Measurements from ENCODE around the gene KRT73.

Gene KRT73

DNA sequence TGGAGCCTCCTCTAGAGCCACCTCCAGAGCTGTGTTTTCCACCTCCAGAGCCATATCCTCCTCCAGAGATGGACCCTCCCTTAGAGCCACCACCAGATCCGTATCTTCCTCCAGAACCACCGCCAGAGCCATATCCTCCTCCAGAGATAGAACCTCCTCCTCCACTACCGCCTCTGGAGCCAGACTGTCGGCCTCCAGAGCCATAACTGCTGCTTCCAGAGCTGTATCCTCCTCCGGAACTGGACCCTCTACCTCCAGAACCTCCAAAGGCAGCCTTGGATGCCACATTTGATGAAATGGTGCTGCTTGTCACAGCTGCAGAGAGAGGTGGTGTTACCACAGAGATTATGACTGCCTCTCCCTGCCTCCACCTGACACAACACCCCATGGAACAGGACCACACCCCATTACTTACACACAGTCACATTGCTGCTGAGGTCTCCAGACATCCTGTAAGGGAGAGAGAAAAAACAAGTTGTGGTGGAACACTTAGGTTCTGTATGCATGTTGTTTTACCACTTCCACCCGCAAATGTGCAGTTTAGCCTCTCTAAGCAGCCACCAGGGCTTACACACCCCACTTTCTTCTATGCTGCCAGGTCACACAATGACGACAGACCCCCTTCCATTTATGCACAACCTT lies 26.9 kb upstream of the KRT73 start:
- H3K27ac ChIP-seq (ENCODE audit: low read length) = no peak overlapping the region
- H3K4me1 ChIP-seq (ENCODE audit: control insufficient read depth, low read depth, low read length) = no peaks in the 10 kb centered on the region
- H3K9ac ChIP-seq (ENCODE audit: low read length) = no peak overlapping the region
- H3K36me3 ChIP-seq (ENCODE audit: control insufficient read depth, low read depth, low read length) = no peaks in the 10 kb centered on the region
- H3K4me3 ChIP-seq (ENCODE audit: low read length) = no peak overlapping the region
- no peaks in the 10 kb centered on the region for H3K9me3 ChIP-seq (ENCODE audit: control insufficient read depth, low read depth, low read length)
- H3K27me3 ChIP-seq (ENCODE audit: control insufficient read depth, insufficient read depth, low read length) = no peaks in the 10 kb centered on the region

DNA sequence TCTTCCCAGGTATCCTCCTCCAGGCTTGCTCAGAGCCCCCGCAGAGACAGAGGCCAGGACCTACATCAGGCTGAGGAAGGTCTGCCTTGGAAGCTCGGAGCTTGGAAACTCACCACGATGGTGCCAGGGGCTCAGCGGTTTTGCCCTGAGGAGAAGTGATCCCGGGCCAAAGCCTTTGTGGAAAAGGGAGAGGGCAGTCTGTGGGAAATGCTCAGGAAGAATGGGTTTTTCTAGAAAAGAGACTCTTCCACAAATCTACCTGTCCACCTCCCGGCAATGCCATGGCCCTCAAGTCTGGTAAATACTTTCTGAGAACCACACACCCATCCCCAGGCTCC lies 25.7 kb upstream of the KRT73 start:
- no peak overlapping the region for H3K4me3 ChIP-seq (ENCODE audit: low read length)
- no peaks in the 10 kb centered on the region for H3K9me3 ChIP-seq (ENCODE audit: control insufficient read depth, low read depth, low read length)
- H3K27ac ChIP-seq (ENCODE audit: low read length) = no peak overlapping the region
- H3K36me3 ChIP-seq (ENCODE audit: control insufficient read depth, low read depth, low read length) = no peaks in the 10 kb centered on the region
- H3K27me3 ChIP-seq (ENCODE audit: control insufficient read depth, insufficient read depth, low read length) = no peaks in the 10 kb centered on the region
- no peaks in the 10 kb centered on the region for H3K4me1 ChIP-seq (ENCODE audit: control insufficient read depth, low read depth, low read length)
- no peak overlapping the region for H3K9ac ChIP-seq (ENCODE audit: low read length)

DNA sequence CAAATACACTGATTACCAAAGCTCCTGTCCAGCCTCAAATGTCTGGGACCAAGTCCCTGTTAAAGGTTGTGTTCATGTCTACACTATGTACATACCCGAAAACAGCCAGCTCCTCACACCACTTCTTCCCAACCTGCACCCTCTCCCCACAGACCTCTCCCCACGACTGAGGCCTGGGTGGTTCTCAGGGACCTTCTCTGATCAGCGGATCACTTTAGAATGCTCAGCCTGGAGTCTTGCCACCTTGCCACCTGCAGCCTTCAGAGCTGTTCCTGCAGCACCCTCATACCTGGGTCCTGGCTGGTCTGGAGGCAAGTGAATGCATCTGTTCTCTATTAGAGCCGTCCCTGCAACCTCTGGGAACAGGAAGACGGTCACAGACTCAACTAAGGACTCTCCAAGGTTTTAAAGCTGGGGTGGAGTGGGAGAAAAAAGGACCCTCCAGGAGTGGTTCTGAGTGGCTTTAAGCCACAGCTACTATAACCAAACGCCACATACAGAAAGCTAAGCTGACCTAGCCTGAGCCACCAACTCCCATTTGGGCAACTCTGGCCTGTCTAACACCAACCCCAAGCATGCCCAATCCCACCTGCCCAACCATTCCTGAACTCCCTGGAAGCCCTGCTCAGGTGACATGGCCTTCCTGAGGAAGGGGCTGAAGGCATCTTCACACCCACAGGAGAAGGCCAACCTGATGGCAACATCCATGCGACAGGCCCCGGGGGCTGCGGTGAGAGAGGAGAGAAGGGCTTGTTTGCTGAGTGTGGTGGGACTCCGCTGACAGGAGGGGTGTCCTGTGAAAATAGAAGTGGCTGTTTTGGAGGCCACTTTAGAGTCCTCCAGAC lies 25.1 kb upstream of the KRT73 start:
- Histone ChIP-seq H3K36me3 (ENCODE audit: control insufficient read depth, low read depth, low read length) (no peaks in the 10 kb centered on the region), H3K9me3 (ENCODE audit: control insufficient read depth, low read depth, low read length) (no peaks in the 10 kb centered on the region), H3K4me3 (ENCODE audit: low read length) (no peak overlapping the region), H3K27ac (ENCODE audit: low read length) (no peak overlapping the region), H3K27me3 (ENCODE audit: control insufficient read depth, insufficient read depth, low read length) (no peaks in the 10 kb centered on the region), H3K9ac (ENCODE audit: low read length) (no peak overlapping the region), H3K4me1 (ENCODE audit: control insufficient read depth, low read depth, low read length) (no peaks in the 10 kb centered on the region)

DNA sequence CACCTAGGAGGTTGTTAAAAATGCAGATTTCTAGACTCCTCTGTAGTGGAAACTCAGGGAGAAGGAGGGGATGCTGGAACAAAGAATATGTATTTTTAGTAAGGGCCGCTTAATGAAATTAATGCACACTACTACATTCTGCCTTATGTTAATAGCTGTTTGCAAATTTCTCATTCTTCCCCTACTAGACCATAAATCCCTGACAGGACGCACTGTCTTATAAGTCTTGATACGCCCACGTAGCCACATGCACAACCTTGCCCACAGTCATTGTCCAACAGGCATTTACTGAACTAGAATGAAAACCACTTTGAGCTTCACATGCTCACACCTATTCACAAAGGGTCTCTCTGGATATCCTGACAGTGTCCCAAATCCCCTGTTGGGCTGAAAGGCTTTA lies 23.1 kb upstream of the KRT73 start:
- no peaks in the 10 kb centered on the region for H3K27me3 ChIP-seq (ENCODE audit: control insufficient read depth, insufficient read depth, low read length)

DNA sequence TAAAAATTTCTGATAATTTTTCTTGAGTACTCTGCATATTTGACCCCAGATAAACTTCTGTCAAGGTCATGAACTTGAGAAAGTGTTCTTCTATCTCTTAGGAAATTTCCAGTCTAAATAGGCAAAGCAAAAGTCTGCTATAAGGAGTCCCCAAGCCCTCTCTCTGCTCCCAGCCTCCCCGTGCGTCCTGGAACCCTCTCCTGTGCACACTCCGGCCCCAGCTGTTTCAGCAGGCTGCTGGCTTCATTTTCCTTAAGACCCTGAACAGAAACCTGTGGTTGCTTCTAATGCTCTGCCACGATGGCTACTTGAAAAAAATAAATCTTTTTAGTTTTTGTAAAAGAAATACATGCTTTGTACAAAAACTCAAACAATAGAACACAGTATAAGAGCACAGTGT lies 18.9 kb upstream of the KRT73 start:
- H3K36me3 ChIP-seq (ENCODE audit: control insufficient read depth, low read depth, low read length) = no peaks in the 10 kb centered on the region
- H3K4me1 ChIP-seq (ENCODE audit: control insufficient read depth, low read depth, low read length) = no peaks in the 10 kb centered on the region
- no peak overlapping the region for H3K9ac ChIP-seq (ENCODE audit: low read length)
- no peaks in the 10 kb centered on the region for H3K9me3 ChIP-seq (ENCODE audit: control insufficient read depth, low read depth, low read length)
- H3K27ac ChIP-seq (ENCODE audit: low read length) = no peak overlapping the region
- no peak overlapping the region for H3K4me3 ChIP-seq (ENCODE audit: low read length)
- no peaks in the 10 kb centered on the region for H3K27me3 ChIP-seq (ENCODE audit: control insufficient read depth, insufficient read depth, low read length)

More for the DNA sequence above, 23.1 kb upstream of the KRT73 start:
- Histone ChIP-seq H3K4me3 (ENCODE audit: low read length) (no peak overlapping the region), H3K36me3 (ENCODE audit: control insufficient read depth, low read depth, low read length) (no peaks in the 10 kb centered on the region), H3K27ac (ENCODE audit: low read length) (no peak overlapping the region), H3K9ac (ENCODE audit: low read length) (no peak overlapping the region), H3K9me3 (ENCODE audit: control insufficient read depth, low read depth, low read length) (no peaks in the 10 kb centered on the region), H3K4me1 (ENCODE audit: control insufficient read depth, low read depth, low read length) (no peaks in the 10 kb centered on the region)

DNA sequence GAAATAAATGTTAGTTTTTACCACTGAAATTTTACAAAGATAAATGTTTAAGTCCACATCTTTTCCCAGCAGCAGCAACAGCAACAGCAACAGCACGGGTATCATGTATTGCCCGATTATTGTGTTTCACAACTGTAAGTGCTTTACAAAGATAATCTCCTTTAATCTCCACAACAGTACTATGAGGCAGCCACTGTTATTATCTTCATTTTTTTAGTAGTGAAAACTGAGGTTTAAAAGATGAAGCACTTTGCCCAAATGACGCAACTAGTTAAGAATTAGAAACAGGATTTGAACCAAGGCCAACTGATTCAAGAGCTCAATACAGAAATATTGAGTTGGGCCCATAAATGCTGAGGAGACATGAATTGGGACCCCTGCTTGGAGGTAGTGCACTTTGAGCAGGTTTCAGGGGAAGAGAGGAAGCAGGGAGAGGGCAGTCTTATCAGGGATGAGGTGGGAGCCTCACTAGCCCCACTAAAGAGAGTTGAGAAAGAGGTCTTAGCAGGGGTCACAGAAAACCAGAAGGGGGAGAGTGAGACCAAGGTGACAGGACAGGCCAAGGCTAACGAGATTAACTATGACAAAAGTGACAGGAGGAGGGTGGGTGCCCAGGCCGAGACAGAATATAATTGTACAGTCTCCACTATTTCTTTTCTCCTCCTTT lies 18.4 kb upstream of the KRT73 start:
- Histone ChIP-seq H3K36me3 (ENCODE audit: control insufficient read depth, low read depth, low read length) (no peaks in the 10 kb centered on the region), H3K4me1 (ENCODE audit: control insufficient read depth, low read depth, low read length) (no peaks in the 10 kb centered on the region), H3K27me3 (ENCODE audit: control insufficient read depth, insufficient read depth, low read length) (no peaks in the 10 kb centered on the region), H3K27ac (ENCODE audit: low read length) (no peak overlapping the region), H3K9ac (ENCODE audit: low read length) (no peak overlapping the region), H3K9me3 (ENCODE audit: control insufficient read depth, low read depth, low read length) (no peaks in the 10 kb centered on the region), H3K4me3 (ENCODE audit: low read length) (no peak overlapping the region)

DNA sequence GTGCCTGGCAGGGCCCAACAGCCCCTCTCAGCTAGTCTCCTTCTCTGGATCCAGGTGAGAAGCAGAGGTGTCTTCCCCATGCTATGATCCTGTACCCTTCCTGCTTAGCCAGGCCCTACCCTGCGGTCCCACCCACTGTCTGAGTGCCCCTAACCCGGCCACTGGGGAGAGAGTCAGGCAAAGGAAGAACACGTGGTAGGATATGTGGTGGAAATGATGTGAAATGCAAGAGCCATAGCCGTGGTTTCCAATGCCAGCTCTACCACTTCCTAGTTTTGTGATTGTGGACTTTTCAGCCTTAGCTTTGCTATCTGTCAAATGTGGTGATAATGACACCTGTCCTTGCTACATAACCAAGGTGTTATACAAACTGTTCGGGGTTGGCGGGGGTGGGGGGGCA lies 17.8 kb upstream of the KRT73 start:
- Histone ChIP-seq H3K4me1 (ENCODE audit: control insufficient read depth, low read depth, low read length) (no peaks in the 10 kb centered on the region), H3K9ac (ENCODE audit: low read length) (no peak overlapping the region), H3K27ac (ENCODE audit: low read length) (no peak overlapping the region), H3K4me3 (ENCODE audit: low read length) (no peak overlapping the region), H3K36me3 (ENCODE audit: control insufficient read depth, low read depth, low read length) (no peaks in the 10 kb centered on the region), H3K9me3 (ENCODE audit: control insufficient read depth, low read depth, low read length) (no peaks in the 10 kb centered on the region), H3K27me3 (ENCODE audit: control insufficient read depth, insufficient read depth, low read length) (no peaks in the 10 kb centered on the region)

DNA sequence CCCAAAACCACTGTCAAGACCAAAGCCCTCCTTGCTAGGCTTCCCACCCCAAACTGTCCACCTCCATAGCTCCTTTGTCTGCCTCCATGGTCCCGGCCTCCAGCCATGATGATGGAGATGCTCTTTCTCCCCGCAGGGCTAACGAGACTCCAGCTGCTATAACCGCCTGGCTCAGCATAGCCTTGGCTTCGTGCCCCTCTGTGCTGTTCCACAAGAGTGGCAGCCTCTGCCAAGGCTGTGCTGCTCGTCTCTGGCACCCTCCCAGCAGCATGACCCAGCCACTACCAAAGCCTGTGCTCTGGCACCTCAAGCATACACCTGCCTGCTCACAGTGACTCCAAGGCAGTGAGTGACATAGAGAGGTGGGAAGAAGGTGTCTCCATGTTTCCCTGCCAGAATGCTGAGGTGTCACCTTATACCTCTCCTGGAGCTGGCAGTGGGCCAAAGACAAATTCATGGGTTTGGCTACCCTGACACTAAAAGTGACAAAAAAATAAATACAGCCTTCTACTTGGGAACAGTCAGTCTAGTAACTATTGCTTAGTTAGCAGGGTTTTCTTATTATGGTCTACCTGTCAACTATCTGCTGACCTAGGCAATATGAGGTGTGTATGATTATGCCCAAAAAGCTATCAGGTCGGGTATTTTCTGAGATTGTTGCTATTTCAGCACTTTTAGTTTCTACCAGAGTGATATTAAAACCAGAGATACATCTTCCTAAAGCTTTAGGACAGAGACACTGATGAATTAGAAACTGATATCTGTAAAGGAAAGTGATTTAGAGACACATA lies 16.1 kb upstream of the KRT73 start:
- H3K4me1 ChIP-seq (ENCODE audit: control insufficient read depth, low read depth, low read length) = no peaks in the 10 kb centered on the region
- H3K9ac ChIP-seq (ENCODE audit: low read length) = no peak overlapping the region
- H3K27me3 ChIP-seq (ENCODE audit: control insufficient read depth, insufficient read depth, low read length) = no peaks in the 10 kb centered on the region
- no peaks in the 10 kb centered on the region for H3K9me3 ChIP-seq (ENCODE audit: control insufficient read depth, low read depth, low read length)
- no peak overlapping the region for H3K4me3 ChIP-seq (ENCODE audit: low read length)
- no peak overlapping the region for H3K27ac ChIP-seq (ENCODE audit: low read length)
- H3K36me3 ChIP-seq (ENCODE audit: control insufficient read depth, low read depth, low read length) = no peaks in the 10 kb centered on the region

DNA sequence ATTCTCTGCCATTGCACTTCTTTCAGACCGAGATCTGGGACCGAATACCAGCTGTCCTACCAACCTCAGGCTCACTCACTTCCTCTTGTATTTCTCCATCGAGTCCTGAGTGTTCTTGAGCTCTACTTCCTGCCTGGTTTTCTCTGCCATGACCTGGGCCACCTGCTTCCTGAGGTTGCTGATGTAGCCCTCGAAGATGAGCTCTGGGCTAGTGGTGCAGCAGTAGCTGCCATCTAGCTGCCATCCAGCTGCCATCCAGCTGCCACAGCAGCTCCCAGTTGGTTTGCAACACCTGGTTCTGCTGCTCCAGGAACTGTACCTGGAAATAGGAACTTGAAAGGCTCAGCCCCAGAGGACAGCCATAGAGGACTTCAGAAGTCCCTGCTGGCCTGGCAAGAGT lies 15.0 kb upstream of the KRT73 start:
- Histone ChIP-seq H3K9me3 (ENCODE audit: control insufficient read depth, low read depth, low read length) (no peaks in the 10 kb centered on the region), H3K27me3 (ENCODE audit: control insufficient read depth, insufficient read depth, low read length) (no peaks in the 10 kb centered on the region), H3K9ac (ENCODE audit: low read length) (no peak overlapping the region), H3K4me1 (ENCODE audit: control insufficient read depth, low read depth, low read length) (no peaks in the 10 kb centered on the region), H3K27ac (ENCODE audit: low read length) (no peak overlapping the region), H3K36me3 (ENCODE audit: control insufficient read depth, low read depth, low read length) (no peaks in the 10 kb centered on the region), H3K4me3 (ENCODE audit: low read length) (no peak overlapping the region)

DNA sequence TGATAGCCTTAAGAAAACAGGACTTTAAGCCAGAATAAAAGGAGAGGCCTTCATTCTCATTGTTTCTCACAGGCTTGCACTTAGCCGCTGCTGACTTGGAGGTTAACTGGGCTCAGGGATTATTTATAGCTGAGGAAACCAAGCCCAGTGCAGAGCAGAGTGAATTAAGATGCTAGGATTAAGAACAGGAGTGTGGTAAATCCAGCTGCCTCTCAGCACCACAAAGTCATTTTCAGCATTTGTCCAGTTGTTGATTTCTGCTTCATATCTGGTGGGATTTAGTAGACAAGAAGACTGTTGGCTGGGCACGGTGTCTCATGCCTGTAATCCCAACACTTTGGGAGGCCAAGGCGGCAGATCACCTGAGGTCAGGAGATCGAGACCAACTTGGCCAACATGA lies 14.3 kb upstream of the KRT73 start:
- H3K36me3 ChIP-seq (ENCODE audit: control insufficient read depth, low read depth, low read length) = no peaks in the 10 kb centered on the region
- no peaks in the 10 kb centered on the region for H3K27me3 ChIP-seq (ENCODE audit: control insufficient read depth, insufficient read depth, low read length)
- no peak overlapping the region for H3K27ac ChIP-seq (ENCODE audit: low read length)
- H3K9ac ChIP-seq (ENCODE audit: low read length) = no peak overlapping the region
- H3K4me1 ChIP-seq (ENCODE audit: control insufficient read depth, low read depth, low read length) = no peaks in the 10 kb centered on the region
- H3K4me3 ChIP-seq (ENCODE audit: low read length) = no peak overlapping the region
- no peaks in the 10 kb centered on the region for H3K9me3 ChIP-seq (ENCODE audit: control insufficient read depth, low read depth, low read length)

DNA sequence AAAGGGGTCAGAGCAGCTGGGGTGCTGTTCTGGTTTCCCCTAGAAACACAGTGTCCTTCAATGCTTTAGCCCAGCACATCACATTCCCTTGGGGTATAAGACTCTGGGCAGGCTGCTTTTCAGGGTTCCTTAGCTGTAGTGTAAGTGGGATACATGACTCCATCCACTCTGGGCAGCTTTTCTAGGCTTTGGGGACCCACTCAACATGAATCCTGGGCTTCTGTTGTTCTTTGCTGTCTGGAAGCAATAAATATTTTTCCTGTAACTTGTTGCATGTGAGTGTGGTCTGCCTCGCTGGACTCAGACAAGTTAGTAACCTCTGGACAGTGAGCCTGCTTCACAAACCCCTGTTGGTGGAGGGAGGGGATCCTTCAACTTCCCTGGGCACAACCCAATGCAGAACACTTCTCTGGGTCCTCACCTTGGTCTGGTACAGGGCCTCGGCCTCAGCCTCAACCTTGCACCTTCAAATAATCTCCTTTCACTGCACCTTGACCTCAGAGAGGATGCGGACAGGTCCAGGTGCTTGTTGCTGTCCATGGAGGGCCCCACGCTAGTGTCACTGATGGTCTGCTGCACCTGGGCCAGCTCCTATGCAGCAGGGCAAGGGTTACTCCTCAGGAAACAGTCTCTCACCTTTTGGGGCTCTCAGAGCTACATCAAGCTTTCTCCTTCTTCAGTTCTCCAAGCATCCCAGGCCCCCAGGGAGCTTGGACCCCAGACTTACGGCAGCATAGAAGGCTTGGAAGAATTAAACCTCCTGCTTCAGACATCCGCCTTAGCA lies 13.5 kb upstream of the KRT73 start:
- H3K9ac ChIP-seq (ENCODE audit: low read length) = no peak overlapping the region
- no peak overlapping the region for H3K4me3 ChIP-seq (ENCODE audit: low read length)
- no peaks in the 10 kb centered on the region for H3K4me1 ChIP-seq (ENCODE audit: control insufficient read depth, low read depth, low read length)
- no peaks in the 10 kb centered on the region for H3K9me3 ChIP-seq (ENCODE audit: control insufficient read depth, low read depth, low read length)
- H3K36me3 ChIP-seq (ENCODE audit: control insufficient read depth, low read depth, low read length) = no peaks in the 10 kb centered on the region
- H3K27ac ChIP-seq (ENCODE audit: low read length) = no peak overlapping the region
- no peaks in the 10 kb centered on the region for H3K27me3 ChIP-seq (ENCODE audit: control insufficient read depth, insufficient read depth, low read length)
